Naive thymus-derived CD4-positive, alpha-beta T cell (primary cell): Measurements from ENCODE around the gene B4GALT1. TPM values are rescaled to one million over a fixed set of nuclear protein-coding genes. Genes with fewer than 3 reads are reported as not detected.

ENCODE experiments used
- ATAC-seq: fragments of 150-1000 bp; cut with Tn5 transposase; 2 replicates; pipeline ENCODE4 v1.10.0; 2021; ENCODE audit warnings: mild to moderate bottlenecking, moderate library complexity
- CTCF ChIA-PET: fragments of 350-600 bp; sonication (Branson Sonifier 250); formaldehyde crosslinking; loops from one replicate; lab custom pipeline; 2021; ENCODE audit warnings: antibody characterized with exemption; lab: Charles Lee
- POLR2A ChIA-PET: fragments of 350-600 bp; sonication (Branson Sonifier 250); formaldehyde crosslinking; loops from one replicate; lab custom pipeline; 2021; ENCODE audit warnings: antibody characterized with exemption, inconsistent platforms; lab: Charles Lee
- DNase-seq, 9 donors: peaks; one replicate each; pipeline versions ENCODE4 v3.0.0 to v3.0.0-alpha.2; 2020 to 2022; ENCODE audit warnings: mixed read lengths in 1 of 9
- H3K27ac ChIP-seq: one replicate; pipeline ENCODE4 v1.7.0; 2013; ENCODE audit warnings: mild to moderate bottlenecking, low read depth, low read length, moderate library complexity
- H3K27me3 ChIP-seq, 2 donors: one replicate each; pipeline ENCODE4 v1.7.0; 2013; ENCODE audit warnings: low read length in 2 of 2, mild to moderate bottlenecking in 2 of 2, moderate library complexity in 2 of 2; ENCODE audit not compliant: control insufficient read depth in 2 of 2, insufficient read depth in 2 of 2
- H3K36me3 ChIP-seq, 3 experiments: 1 replicate in 2 of 3; 2 replicates in 1 of 3; pipeline ENCODE4 v1.7.0; 2013; ENCODE audit warnings: low read length in 3 of 3, mild to moderate bottlenecking in 3 of 3, moderate library complexity in 1 of 3; ENCODE audit not compliant: insufficient read depth in 3 of 3, control insufficient read depth in 2 of 3
- H3K4me1 ChIP-seq, 2 donors: one replicate each; pipeline ENCODE4 v1.7.0; 2013; ENCODE audit warnings: low read length in 2 of 2, mild to moderate bottlenecking in 2 of 2, moderate library complexity in 1 of 2; ENCODE audit not compliant: control insufficient read depth in 2 of 2, insufficient read depth in 2 of 2
- H3K4me3 ChIP-seq: 2 replicates; pipeline ENCODE4 v1.7.0; 2013; ENCODE audit warnings: mild to moderate bottlenecking, low read length
- H3K9me3 ChIP-seq, 3 experiments: 1 replicate in 2 of 3; 2 replicates in 1 of 3; pipeline ENCODE4 v1.7.0; 2013; ENCODE audit warnings: low read length in 3 of 3; ENCODE audit not compliant: control insufficient read depth in 2 of 3
- H3K27ac Mint-ChIP-seq, 9 donors: one replicate each; pipeline ENCODE4 v1.8.0; 2020 to 2022; ENCODE audit warnings: mixed read lengths in 9 of 9, mild to moderate bottlenecking in 8 of 9, moderate library complexity in 5 of 9, inconsistent platforms in 2 of 9
- H3K27me3 Mint-ChIP-seq, 5 donors: one replicate each; pipeline ENCODE4 v1.8.0; 2021 to 2022; ENCODE audit warnings: mixed read lengths in 5 of 5, mild to moderate bottlenecking in 1 of 5
- H3K36me3 Mint-ChIP-seq, 5 donors: one replicate each; pipeline ENCODE4 v1.8.0; 2020 to 2022; ENCODE audit warnings: mixed read lengths in 5 of 5, mild to moderate bottlenecking in 3 of 5, inconsistent platforms in 1 of 5
- H3K4me1 Mint-ChIP-seq, 7 donors: one replicate each; pipeline ENCODE4 v1.8.0; 2020 to 2022; ENCODE audit warnings: mixed read lengths in 7 of 7, mild to moderate bottlenecking in 3 of 7, inconsistent platforms in 1 of 7
- H3K4me3 Mint-ChIP-seq, 10 donors: one replicate each; pipeline ENCODE4 v1.8.0; 2020 to 2022; ENCODE audit warnings: mild to moderate bottlenecking in 10 of 10, mixed read lengths in 10 of 10, moderate library complexity in 6 of 10, inconsistent platforms in 2 of 10
- H3K9me3 Mint-ChIP-seq, 11 donors: one replicate each; pipeline ENCODE4 v1.8.0; 2020 to 2022; ENCODE audit warnings: mixed read lengths in 11 of 11, mild to moderate bottlenecking in 4 of 11, inconsistent platforms in 1 of 11, moderate library complexity in 1 of 11
- intact Hi-C, 2 donors: fragments of 100-400 bp; cut with micrococcal nuclease; formaldehyde crosslinking; loops; one replicate each; pipeline ENCODE4 v1.15.1; 2023
- polyA plus RNA-seq, 2 donors: library from polyadenylated mRNA; unstranded; fragments of 300-500 nt; fragmentation: Illumina TruSeq; gene quantifications; one replicate each; pipeline ENCODE4 v1.2.3, GENCODE V29; 2021
- total RNA-seq, 6 experiments: library from RNA in 5 of 6; stranded (reverse) in 5 of 6; gene quantifications; 1 replicate in 5 of 6; 2 replicates in 1 of 6; pipeline ENCODE4 v1.2.3 and lab custom pipeline; 2021 to 2026

The B4GALT1 gene
- total and polyA plus RNA-seq, 7 experiments from 2014 or later, result 12.9 to 86.2 (median 41.3) TPM

- no peak overlapping the region for H3K4me3 ChIP-seq
- H3K4me3 Mint-ChIP-seq, result peak overlapping the region in 3 of 10 donors; percentile 10 to 33 (median 20)
- no peaks in the 10 kb centered on the region for H3K9me3 ChIP-seq
- POLR2A ChIA-PET, result interaction anchor here (0.7 to 2.0 kb wide), 2 partner anchors 16 to 20 kb away, joined by 3 to 7 read pairs; partner anchors contain the start of gene B4GALT1
- no peaks in the 10 kb centered on the region for H3K27me3 Mint-ChIP-seq
- intact Hi-C loops, result no loop called here
- H3K27ac Mint-ChIP-seq, result peak overlapping the region in 3 of 9 donors; percentile 26 to 64 (median 52)
- DNase-seq (no peak), ATAC-seq (no peak)
- H3K4me1 Mint-ChIP-seq, result peaks cover 48 to 90% (median 80%) of the 10 kb centered on the region in 7 donors
- no peaks in the 10 kb centered on the region for H3K36me3 ChIP-seq
- no peak overlapping the region for H3K27ac ChIP-seq
- CTCF ChIA-PET, result no interaction called here
- peaks cover 50 to 51% of the 10 kb centered on the region in 2 donors for H3K4me1 ChIP-seq
- peaks cover 0 to 11% (median 3%) of the 10 kb centered on the region in 5 donors for H3K36me3 Mint-ChIP-seq
- no peaks in the 10 kb centered on the region for H3K9me3 Mint-ChIP-seq
- H3K27me3 ChIP-seq, result no peaks in the 10 kb centered on the region
These were observed 19.5 kb downstream of the B4GALT1 start for GRCh38 chr9:33147416-33148169.

GRCh38 chr9:33146298-33146697 is 20.8 kb downstream of the B4GALT1 start:
- Histone ChIP-seq H3K27ac (no peak overlapping the region), H3K27me3 (no peaks in the 10 kb centered on the region), H3K36me3 (no peaks in the 10 kb centered on the region), H3K9me3 (no peaks in the 10 kb centered on the region), H3K4me3 (no peak overlapping the region), H3K4me1 (peaks cover 54 to 62% of the 10 kb centered on the region in 2 donors)
- ATAC-seq (no peak), DNase-seq (no peak)
- H3K27me3 Mint-ChIP-seq, result no peaks in the 10 kb centered on the region
- intact Hi-C loops, result no loop called here
- no peaks in the 10 kb centered on the region for H3K9me3 Mint-ChIP-seq
- peaks cover 0 to 18% (median 0%) of the 10 kb centered on the region in 5 donors for H3K36me3 Mint-ChIP-seq
- H3K4me3 Mint-ChIP-seq, result peak overlapping the region in 1 of 10 donors; percentile 25
- POLR2A ChIA-PET, result interaction anchor here (0.7 to 8.9 kb wide), 3 partner anchors 10 to 68 kb away, joined by 3 to 92 read pairs (median 5); no protein-coding TSS in a partner anchor
- peak overlapping the region in 6 of 9 donors; percentile 13 to 83 (median 54) for H3K27ac Mint-ChIP-seq
- CTCF ChIA-PET, result interaction anchor here (0.6 kb wide), 1 partner anchor 23 kb away, joined by 3 read pairs; no protein-coding TSS in a partner anchor
- peaks cover 50 to 90% (median 79%) of the 10 kb centered on the region in 7 donors for H3K4me1 Mint-ChIP-seq

DNA sequence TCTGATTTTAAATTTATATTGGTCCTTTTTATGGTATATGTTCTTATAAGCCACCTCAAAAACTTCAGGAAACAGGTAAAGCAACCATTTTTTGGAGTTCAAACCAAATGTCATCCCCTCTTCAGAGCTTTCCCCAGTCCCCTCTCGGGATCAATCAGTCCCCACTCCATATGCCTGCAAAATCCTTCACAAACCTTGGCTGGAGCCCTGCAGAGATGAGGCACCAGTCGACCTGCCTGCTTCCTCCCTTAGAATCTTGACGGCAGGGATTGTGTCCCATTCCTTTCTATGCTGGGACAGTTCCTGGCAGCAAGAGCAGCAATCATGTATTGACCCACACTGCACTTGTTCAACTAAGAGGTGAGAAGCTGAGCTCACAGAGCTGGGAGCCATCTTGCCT is 22.6 kb downstream of the B4GALT1 start:
- peak overlapping the region; percentile 1 for H3K27ac ChIP-seq
- Mint-ChIP-seq H3K4me3 (peak overlapping the region in 9 of 10 donors; percentile 26 to 94 (median 47)), H3K36me3 (peaks cover 0 to 18% (median 4%) of the 10 kb centered on the region in 5 donors), H3K4me1 (peaks cover 50 to 94% (median 83%) of the 10 kb centered on the region in 7 donors), H3K9me3 (no peaks in the 10 kb centered on the region), H3K27ac (peak overlapping the region; percentile 52 to 98 (median 84)), H3K27me3 (no peaks in the 10 kb centered on the region)
- no peaks in the 10 kb centered on the region for H3K36me3 ChIP-seq
- ATAC-seq, result no peak
- H3K4me3 ChIP-seq, result no peak overlapping the region
- intact Hi-C loops, result loop anchor here in 1 of 2 donors (5.0 kb wide), 1 partner anchor 37 kb away; no protein-coding TSS in a partner anchor
- no peak for DNase-seq
- no peaks in the 10 kb centered on the region for H3K27me3 ChIP-seq
- no peaks in the 10 kb centered on the region for H3K9me3 ChIP-seq
- CTCF ChIA-PET, result interaction anchor here (0.6 to 1.6 kb wide), 3 partner anchors 15 to 693 kb away, joined by 3 to 7 read pairs (median 3); no protein-coding TSS in a partner anchor
- H3K4me1 ChIP-seq, result peaks cover 62 to 70% of the 10 kb centered on the region in 2 donors
- POLR2A ChIA-PET, result interaction anchor here (1.0 to 8.9 kb wide), 5 partner anchors 16 to 68 kb away, joined by 3 to 92 read pairs (median 4); partner anchors contain the start of genes B4GALT1 and SMU1

GRCh38 chr9:33143241-33143661 is 23.9 kb downstream of the B4GALT1 start:
- no peaks in the 10 kb centered on the region for H3K9me3 Mint-ChIP-seq
- peaks cover 54 to 98% (median 87%) of the 10 kb centered on the region in 7 donors for H3K4me1 Mint-ChIP-seq
- no peaks in the 10 kb centered on the region for H3K9me3 ChIP-seq
- H3K36me3 Mint-ChIP-seq, result peaks cover 0 to 18% (median 4%) of the 10 kb centered on the region in 5 donors
- ChIA-PET CTCF (interaction anchor here (1.0 to 1.3 kb wide), 2 partner anchors 27 to 83 kb away, joined by 4 read pairs; no protein-coding TSS in a partner anchor), POLR2A (interaction anchor here (0.6 to 8.9 kb wide), 5 partner anchors 9 to 757 kb away, joined by 3 to 92 read pairs (median 17); partner anchors contain the start of gene B4GALT1)
- H3K36me3 ChIP-seq, result no peaks in the 10 kb centered on the region
- ATAC-seq, result peak; percentile 33
- DNase-seq, result peak in 1 of 9 donors; percentile 17
- no peaks in the 10 kb centered on the region for H3K27me3 ChIP-seq
- H3K4me3 ChIP-seq, result no peak overlapping the region
- peaks cover 63 to 83% of the 10 kb centered on the region in 2 donors for H3K4me1 ChIP-seq
- H3K27ac Mint-ChIP-seq, result peak overlapping the region; percentile 52 to 98 (median 84)
- peak overlapping the region; percentile 27 to 94 (median 78) for H3K4me3 Mint-ChIP-seq
- H3K27me3 Mint-ChIP-seq, result no peaks in the 10 kb centered on the region
- intact Hi-C loops, result loop anchor here (2.0 to 5.0 kb wide), 2 partner anchors 16 to 36 kb away; no protein-coding TSS in a partner anchor
- peak overlapping the region; percentile 1 for H3K27ac ChIP-seq

DNA sequence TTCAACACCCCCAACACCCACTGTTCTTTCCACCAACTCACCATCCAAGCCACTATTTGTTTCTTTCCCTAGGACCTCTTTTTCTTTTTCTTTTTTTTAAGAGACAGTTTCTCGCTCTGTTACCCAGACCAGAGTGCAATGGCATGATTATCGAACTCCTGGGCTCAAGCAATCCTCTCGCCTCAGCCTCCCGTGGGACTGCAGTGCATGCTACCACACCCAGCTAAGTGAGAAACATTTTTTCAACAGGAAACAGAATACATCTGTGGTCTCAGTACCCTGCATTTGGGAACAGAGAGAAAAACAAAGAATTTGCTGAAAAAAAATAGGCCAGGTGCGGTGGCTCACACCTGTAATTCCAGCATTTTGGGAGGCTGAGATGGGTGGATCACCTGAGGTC is 24.6 kb downstream of the B4GALT1 start:
- Histone ChIP-seq H3K27ac (peak overlapping the region; percentile 45), H3K27me3 (no peaks in the 10 kb centered on the region), H3K9me3 (no peaks in the 10 kb centered on the region), H3K4me3 (peak overlapping the region; percentile 10), H3K4me1 (peaks cover 68 to 90% of the 10 kb centered on the region in 2 donors), H3K36me3 (no peaks in the 10 kb centered on the region)
- POLR2A ChIA-PET, result interaction anchor here (0.8 to 8.9 kb wide), 6 partner anchors 9 to 148 kb away, joined by 3 to 92 read pairs (median 14); partner anchors contain the start of genes B4GALT1 and NFX1
- ATAC-seq, result peak; percentile 52
- Mint-ChIP-seq H3K27ac (peak overlapping the region; percentile 84 to 98 (median 90)), H3K9me3 (no peaks in the 10 kb centered on the region), H3K36me3 (peaks cover 0 to 18% (median 3%) of the 10 kb centered on the region in 5 donors), H3K4me3 (peak overlapping the region; percentile 71 to 94 (median 84)), H3K27me3 (no peaks in the 10 kb centered on the region), H3K4me1 (peaks cover 59 to 98% (median 88%) of the 10 kb centered on the region in 7 donors)
- peak in 2 of 9 donors; percentile 19 to 32 for DNase-seq
- intact Hi-C loops, result loop anchor here (1.0 to 5.0 kb wide), 3 partner anchors 12 to 35 kb away; no protein-coding TSS in a partner anchor
- CTCF ChIA-PET, result interaction anchor here (1.0 to 1.7 kb wide), 2 partner anchors 18 to 83 kb away, joined by 4 to 10 read pairs; no protein-coding TSS in a partner anchor
